DND-41 (cell line): Measurements from ENCODE around the gene AHCY.

Experiments used
- ATAC-seq: fragments of 200-7000 bp; cut with Tn5 transposase; 3 replicates; pipeline ENCODE4 v1.9.1; 2021; ENCODE audit warnings: low read depth; ENCODE audit not compliant: insufficient read depth
- DNase-seq: peaks from one replicate; pipeline ENCODE4 v3.0.0-alpha.2; 2020
- H2AFZ ChIP-seq: 2 replicates; pipeline ENCODE4 v1.6.0; 2012; ENCODE audit warnings: low read depth, low read length
- H3K27ac ChIP-seq: 2 replicates; pipeline ENCODE4 v1.5.1; 2012; ENCODE audit warnings: low read length, inconsistent platforms
- H3K27me3 ChIP-seq: fragments of 200-600 bp; sonication (generic); 2 replicates; pipeline ENCODE4 v1.6.0; 2012; ENCODE audit warnings: low read length, mild to moderate bottlenecking, inconsistent platforms; ENCODE audit not compliant: insufficient read depth, poor library complexity
- H3K36me3 ChIP-seq: 2 replicates; pipeline ENCODE4 v1.5.1; 2012; ENCODE audit warnings: low read length, inconsistent platforms; ENCODE audit not compliant: insufficient read depth
- H3K4me1 ChIP-seq: 2 replicates; pipeline ENCODE4 v1.5.1; 2012; ENCODE audit warnings: mild to moderate bottlenecking, low read length; ENCODE audit not compliant: insufficient read depth
- H3K4me2 ChIP-seq: 2 replicates; pipeline ENCODE4 v1.6.0; 2012; ENCODE audit warnings: mild to moderate bottlenecking, moderate library complexity, low read length, inconsistent platforms; ENCODE audit not compliant: insufficient read depth
- H3K4me3 ChIP-seq, 2 experiments: fragments of 200-600 bp in 1 of 2; shearing (Covaris generic) in 1 of 2; 2 replicates each; pipeline ENCODE4 v1.5.1; 2012 to 2016; ENCODE audit warnings: inconsistent platforms in 2 of 2, low read length in 2 of 2, mild to moderate bottlenecking in 2 of 2, low read depth in 1 of 2, moderate library complexity in 1 of 2
- H3K79me2 ChIP-seq: 2 replicates; pipeline ENCODE4 v1.6.0; 2012; ENCODE audit warnings: low read length, inconsistent platforms; ENCODE audit not compliant: insufficient read depth
- H3K9ac ChIP-seq: 2 replicates; pipeline ENCODE4 v1.6.0; 2012; ENCODE audit warnings: low read depth, mild to moderate bottlenecking, inconsistent platforms, low read length, moderate library complexity
- H3K9me3 ChIP-seq: 2 replicates; pipeline ENCODE4 v1.5.1; 2012; ENCODE audit warnings: low read length, moderate library complexity, mild to moderate bottlenecking, inconsistent platforms; ENCODE audit not compliant: insufficient read depth, severe bottlenecking
- H4K20me1 ChIP-seq: 2 replicates; pipeline ENCODE4 v1.6.0; 2012; ENCODE audit warnings: low read length; ENCODE audit not compliant: insufficient read depth
- EZH2 ChIP-seq: IDR thresholded peaks from 3 replicates; pipeline ENCODE4 v1.6.1; 2012; ENCODE audit warnings: borderline replicate concordance, low read depth, mild to moderate bottlenecking, moderate library complexity, low read length, inconsistent platforms; ENCODE audit not compliant: severe bottlenecking
- TF ChIP-seq, protein P1 (sequence below): IDR thresholded peaks from 2 replicates; pipeline ENCODE4 v1.5.1; 2012; ENCODE audit warnings: borderline replicate concordance, low read length, moderate library complexity, mild to moderate bottlenecking; ENCODE audit not compliant: poor library complexity, severe bottlenecking; ENCODE audit errors: extremely low read depth

AHCY gene

DNA sequence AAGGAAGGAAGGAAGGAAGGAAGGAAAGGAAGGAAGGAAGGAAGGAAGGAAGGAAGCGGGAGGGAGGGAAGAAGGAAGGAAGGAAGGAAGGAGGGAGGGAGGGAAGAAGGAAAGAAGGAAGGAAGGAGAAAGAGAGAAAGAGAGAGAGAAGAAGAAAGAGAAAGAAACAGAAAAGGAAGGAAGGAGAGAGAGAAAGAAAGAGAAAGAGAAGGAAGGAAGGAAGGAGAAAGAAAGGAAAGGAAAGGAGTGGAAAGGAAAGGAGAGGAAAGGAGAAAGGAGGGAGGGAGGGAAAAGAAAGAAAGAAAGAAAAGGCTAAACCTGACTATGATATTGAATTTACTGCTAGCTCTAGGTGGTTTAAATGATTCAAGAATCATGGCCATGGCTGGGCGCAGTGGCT is 67.3 kb downstream of the AHCY start:
- H3K79me2 ChIP-seq = no peaks in the 10 kb centered on the region
- H4K20me1 ChIP-seq = no peaks in the 10 kb centered on the region
- H3K9me3 ChIP-seq = no peaks in the 10 kb centered on the region
- H3K4me1 ChIP-seq = peaks cover 13% of the 10 kb centered on the region
- H3K27ac ChIP-seq = no peak overlapping the region
- H3K9ac ChIP-seq = no peak overlapping the region
- no peak overlapping the region for H3K4me3 ChIP-seq
- no peak overlapping the region for H2AFZ ChIP-seq
- no peak for ATAC-seq
- no peak for TF ChIP-seq EZH2
- TF ChIP-seq, protein P1, sequence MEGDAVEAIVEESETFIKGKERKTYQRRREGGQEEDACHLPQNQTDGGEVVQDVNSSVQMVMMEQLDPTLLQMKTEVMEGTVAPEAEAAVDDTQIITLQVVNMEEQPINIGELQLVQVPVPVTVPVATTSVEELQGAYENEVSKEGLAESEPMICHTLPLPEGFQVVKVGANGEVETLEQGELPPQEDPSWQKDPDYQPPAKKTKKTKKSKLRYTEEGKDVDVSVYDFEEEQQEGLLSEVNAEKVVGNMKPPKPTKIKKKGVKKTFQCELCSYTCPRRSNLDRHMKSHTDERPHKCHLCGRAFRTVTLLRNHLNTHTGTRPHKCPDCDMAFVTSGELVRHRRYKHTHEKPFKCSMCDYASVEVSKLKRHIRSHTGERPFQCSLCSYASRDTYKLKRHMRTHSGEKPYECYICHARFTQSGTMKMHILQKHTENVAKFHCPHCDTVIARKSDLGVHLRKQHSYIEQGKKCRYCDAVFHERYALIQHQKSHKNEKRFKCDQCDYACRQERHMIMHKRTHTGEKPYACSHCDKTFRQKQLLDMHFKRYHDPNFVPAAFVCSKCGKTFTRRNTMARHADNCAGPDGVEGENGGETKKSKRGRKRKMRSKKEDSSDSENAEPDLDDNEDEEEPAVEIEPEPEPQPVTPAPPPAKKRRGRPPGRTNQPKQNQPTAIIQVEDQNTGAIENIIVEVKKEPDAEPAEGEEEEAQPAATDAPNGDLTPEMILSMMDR = no peak
- no peak overlapping the region for H3K4me2 ChIP-seq
- H3K36me3 ChIP-seq = no peaks in the 10 kb centered on the region
- DNase-seq = no peak
- H3K27me3 ChIP-seq = no peaks in the 10 kb centered on the region

DNA sequence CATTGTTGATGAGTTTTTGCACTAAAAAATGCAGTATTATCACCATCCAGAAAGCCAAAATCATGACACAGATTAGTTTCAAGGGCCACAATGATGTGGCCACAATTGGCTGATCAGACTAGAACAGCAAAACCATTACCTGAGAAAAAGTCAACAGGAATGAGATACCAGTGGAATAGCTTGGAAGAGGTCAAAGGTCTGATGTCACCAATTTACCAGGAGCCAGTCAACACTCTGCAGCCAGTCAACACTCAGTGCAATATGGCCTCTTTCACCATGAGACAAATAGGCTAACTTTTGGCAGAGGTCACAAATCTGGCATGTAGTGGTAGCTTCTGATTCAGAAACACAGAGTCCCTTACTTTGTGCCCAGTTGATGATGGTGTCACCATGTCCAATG is 69.5 kb downstream of the AHCY start:
- ATAC-seq (no peak), DNase-seq (no peak)
- no peaks in the 10 kb centered on the region for H4K20me1 ChIP-seq
- no peak overlapping the region for H3K9ac ChIP-seq
- H3K27ac ChIP-seq = no peak overlapping the region
- no peaks in the 10 kb centered on the region for H3K9me3 ChIP-seq
- no peaks in the 10 kb centered on the region for H3K36me3 ChIP-seq
- H3K4me3 ChIP-seq = no peak overlapping the region
- no peaks in the 10 kb centered on the region for H3K79me2 ChIP-seq
- H3K4me1 ChIP-seq = no peaks in the 10 kb centered on the region
- TF ChIP-seq, protein P1 = no peak
- TF ChIP-seq EZH2 = no peak
- H3K27me3 ChIP-seq = no peaks in the 10 kb centered on the region
- no peak overlapping the region for H2AFZ ChIP-seq
- no peak overlapping the region for H3K4me2 ChIP-seq

DNA sequence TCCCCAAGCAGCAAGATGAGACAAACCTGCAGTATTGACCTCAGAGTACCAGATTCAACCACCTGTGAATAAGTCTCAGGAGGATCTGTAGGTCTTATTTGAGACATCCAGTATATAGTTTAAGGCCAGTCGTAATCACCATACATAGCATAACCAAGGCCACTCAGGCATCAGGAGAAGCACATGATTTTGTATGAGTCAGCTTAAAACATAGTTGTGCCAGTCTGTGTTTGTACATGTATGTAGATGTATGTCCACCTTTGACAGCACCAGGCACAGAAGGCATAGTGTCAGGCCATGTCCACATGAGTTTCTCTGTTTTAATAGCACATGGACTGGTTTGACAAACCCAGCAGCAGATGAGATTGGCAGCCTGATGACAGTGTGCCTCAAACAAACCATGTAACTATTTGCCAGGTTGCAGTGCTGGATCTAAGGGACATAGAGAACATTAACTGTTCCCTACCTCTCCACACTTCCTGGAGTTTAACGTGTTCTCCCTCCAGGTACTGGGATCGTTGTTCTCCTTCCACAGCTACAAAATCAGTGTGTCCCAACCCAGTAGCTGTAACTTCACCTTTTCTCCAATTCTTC is 70.6 kb downstream of the AHCY start:
- Histone ChIP-seq H3K9ac (no peak overlapping the region), H3K27ac (no peak overlapping the region), H3K36me3 (no peaks in the 10 kb centered on the region), H3K27me3 (no peaks in the 10 kb centered on the region), H3K4me3 (no peak overlapping the region), H3K9me3 (no peaks in the 10 kb centered on the region), H3K4me2 (no peak overlapping the region), H2AFZ (no peak overlapping the region), H4K20me1 (no peaks in the 10 kb centered on the region), H3K79me2 (no peaks in the 10 kb centered on the region), H3K4me1 (no peaks in the 10 kb centered on the region)
- no peak for TF ChIP-seq EZH2
- no peak for DNase-seq
- ATAC-seq = no peak

DNA sequence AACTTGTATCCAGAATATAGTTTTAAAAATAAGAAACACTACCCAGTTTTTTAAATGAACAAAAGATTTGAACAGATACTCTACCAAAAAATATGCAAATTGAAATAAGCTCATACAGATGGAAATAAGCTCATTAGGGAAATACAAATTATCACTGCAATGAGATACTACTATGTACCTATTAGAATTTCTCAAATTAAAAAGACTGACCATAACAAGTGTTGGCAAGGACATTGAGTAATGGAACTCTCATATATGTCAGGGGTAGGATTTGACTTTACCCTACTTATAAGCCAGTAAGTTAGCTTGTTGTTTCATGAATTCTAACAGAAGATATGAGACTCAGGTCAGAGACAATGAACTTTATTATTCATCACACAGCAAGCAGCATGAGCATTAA is 71.5 kb downstream of the AHCY start:
- Histone ChIP-seq H3K4me2 (no peak overlapping the region), H3K4me1 (no peaks in the 10 kb centered on the region), H3K4me3 (no peak overlapping the region), H3K36me3 (no peaks in the 10 kb centered on the region), H3K27ac (no peak overlapping the region), H3K9ac (no peak overlapping the region), H3K9me3 (no peaks in the 10 kb centered on the region), H2AFZ (no peak overlapping the region), H3K79me2 (no peaks in the 10 kb centered on the region), H4K20me1 (no peaks in the 10 kb centered on the region), H3K27me3 (no peaks in the 10 kb centered on the region)
- DNase-seq (no peak), ATAC-seq (no peak)
- TF ChIP-seq, protein P1 = no peak
- TF ChIP-seq EZH2 = no peak
